ENCODE measurements around the gene CRYBA4.

Gene CRYBA4

GRCh38 chr22:26604368-26604767 is 17.4 kb upstream of the CRYBA4 start:
- Histone ChIP-seq H3K4me1 (ENCODE audit: insufficient read depth, low read length) (no peaks in the 10 kb centered on the region), H3K9ac (ENCODE audit: low read depth, low read length) (no peak overlapping the region), H3K79me2 (ENCODE audit: insufficient read depth, low read length) (no peaks in the 10 kb centered on the region), H3K4me3 (ENCODE audit: low read depth in 1 of 2, low read length in 2 of 2) (no peak overlapping the region), H3K36me3 (ENCODE audit: insufficient read depth, low read length) (no peaks in the 10 kb centered on the region), H2AFZ (ENCODE audit: low read depth, low read length) (no peak overlapping the region), H3K27me3 (ENCODE audit: insufficient read depth, low read length, poor library complexity) (no peaks in the 10 kb centered on the region), H3K27ac (ENCODE audit: low read length) (no peak overlapping the region), H3K9me3 (ENCODE audit: insufficient read depth, low read length, severe bottlenecking) (no peaks in the 10 kb centered on the region), H4K20me1 (ENCODE audit: insufficient read depth, low read length) (no peaks in the 10 kb centered on the region), H3K4me2 (ENCODE audit: insufficient read depth, low read length) (no peak overlapping the region)
- ATAC-seq (ENCODE audit: insufficient read depth, low read depth) (no peak), DNase-seq (no peak)
- TF ChIP-seq CTCF (IDR thresholded peaks at IDR 0.05; ENCODE audit: borderline replicate concordance, extremely low read depth, low read length, poor library complexity, severe bottlenecking) (no peak), EZH2 (IDR thresholded peaks at IDR 0.05; ENCODE audit: borderline replicate concordance, low read depth, low read length, severe bottlenecking) (no peak)

- H3K27ac ChIP-seq (ENCODE audit: low read length) = no peak overlapping the region
- no peak for ATAC-seq (ENCODE audit: insufficient read depth, low read depth)
- H2AFZ ChIP-seq (ENCODE audit: low read depth, low read length) = no peak overlapping the region
- TF ChIP-seq EZH2 (IDR thresholded peaks at IDR 0.05; ENCODE audit: borderline replicate concordance, low read depth, low read length, severe bottlenecking) = no peak
- TF ChIP-seq CTCF (IDR thresholded peaks at IDR 0.05; ENCODE audit: borderline replicate concordance, extremely low read depth, low read length, poor library complexity, severe bottlenecking) = no peak
- H3K27me3 ChIP-seq (ENCODE audit: insufficient read depth, low read length, poor library complexity) = no peaks in the 10 kb centered on the region
- no peak overlapping the region for H3K9ac ChIP-seq (ENCODE audit: low read depth, low read length)
- H3K36me3 ChIP-seq (ENCODE audit: insufficient read depth, low read length) = no peaks in the 10 kb centered on the region
- peaks cover 6% of the 10 kb centered on the region for H3K4me1 ChIP-seq (ENCODE audit: insufficient read depth, low read length)
- no peaks in the 10 kb centered on the region for H3K79me2 ChIP-seq (ENCODE audit: insufficient read depth, low read length)
- DNase-seq = no peak
- no peak overlapping the region for H3K4me3 ChIP-seq (ENCODE audit: low read depth in 1 of 2, low read length in 2 of 2)
- no peaks in the 10 kb centered on the region for H4K20me1 ChIP-seq (ENCODE audit: insufficient read depth, low read length)
- no peak overlapping the region for H3K4me2 ChIP-seq (ENCODE audit: insufficient read depth, low read length)
- no peaks in the 10 kb centered on the region for H3K9me3 ChIP-seq (ENCODE audit: insufficient read depth, low read length, severe bottlenecking)
Measured at GRCh38 chr22:26606611-26607010, 15.2 kb upstream of the CRYBA4 start.

DNA sequence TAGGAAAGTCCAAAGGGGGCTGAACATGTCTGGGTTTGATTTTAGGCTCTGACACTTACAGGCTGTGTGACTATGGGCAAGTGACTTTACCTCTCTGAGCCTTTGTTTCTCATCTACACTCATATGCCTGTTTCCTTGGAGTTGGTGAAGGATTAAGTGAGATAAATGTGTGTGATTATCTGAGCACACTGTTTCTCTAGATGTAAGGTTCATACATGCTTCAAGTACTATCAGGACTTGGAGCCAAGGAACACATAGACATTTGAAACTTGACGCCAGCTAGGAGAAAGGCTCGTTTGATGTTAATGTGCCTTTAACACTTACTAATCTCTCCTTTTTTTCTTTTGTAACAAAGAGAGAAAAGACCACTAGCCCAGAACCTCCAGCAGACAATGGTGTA is 13.6 kb upstream of the CRYBA4 start:
- Histone ChIP-seq H3K27ac (ENCODE audit: low read length) (no peak overlapping the region), H3K9me3 (ENCODE audit: insufficient read depth, low read length, severe bottlenecking) (no peaks in the 10 kb centered on the region), H4K20me1 (ENCODE audit: insufficient read depth, low read length) (no peaks in the 10 kb centered on the region), H2AFZ (ENCODE audit: low read depth, low read length) (no peak overlapping the region), H3K27me3 (ENCODE audit: insufficient read depth, low read length, poor library complexity) (no peaks in the 10 kb centered on the region), H3K4me1 (ENCODE audit: insufficient read depth, low read length) (peaks cover 6% of the 10 kb centered on the region), H3K4me3 (ENCODE audit: low read depth in 1 of 2, low read length in 2 of 2) (no peak overlapping the region), H3K36me3 (ENCODE audit: insufficient read depth, low read length) (no peaks in the 10 kb centered on the region), H3K4me2 (ENCODE audit: insufficient read depth, low read length) (no peak overlapping the region), H3K9ac (ENCODE audit: low read depth, low read length) (no peak overlapping the region), H3K79me2 (ENCODE audit: insufficient read depth, low read length) (no peaks in the 10 kb centered on the region)
- TF ChIP-seq EZH2 (IDR thresholded peaks at IDR 0.05; ENCODE audit: borderline replicate concordance, low read depth, low read length, severe bottlenecking) (no peak), CTCF (IDR thresholded peaks at IDR 0.05; ENCODE audit: borderline replicate concordance, extremely low read depth, low read length, poor library complexity, severe bottlenecking) (no peak)
- DNase-seq = no peak
- ATAC-seq (ENCODE audit: insufficient read depth, low read depth) = no peak

- Histone ChIP-seq H2AFZ (ENCODE audit: low read depth, low read length) (no peak overlapping the region), H3K4me3 (ENCODE audit: low read depth in 1 of 2, low read length in 2 of 2) (no peak overlapping the region), H3K27ac (ENCODE audit: low read length) (no peak overlapping the region), H3K36me3 (ENCODE audit: insufficient read depth, low read length) (no peaks in the 10 kb centered on the region), H3K4me2 (ENCODE audit: insufficient read depth, low read length) (no peak overlapping the region), H3K79me2 (ENCODE audit: insufficient read depth, low read length) (no peaks in the 10 kb centered on the region), H3K9ac (ENCODE audit: low read depth, low read length) (no peak overlapping the region), H3K4me1 (ENCODE audit: insufficient read depth, low read length) (peaks cover 6% of the 10 kb centered on the region), H3K27me3 (ENCODE audit: insufficient read depth, low read length, poor library complexity) (no peaks in the 10 kb centered on the region), H4K20me1 (ENCODE audit: insufficient read depth, low read length) (no peaks in the 10 kb centered on the region), H3K9me3 (ENCODE audit: insufficient read depth, low read length, severe bottlenecking) (no peaks in the 10 kb centered on the region)
- no peak for ATAC-seq (ENCODE audit: insufficient read depth, low read depth)
- DNase-seq = no peak
- TF ChIP-seq CTCF (IDR thresholded peaks at IDR 0.05; ENCODE audit: borderline replicate concordance, extremely low read depth, low read length, poor library complexity, severe bottlenecking) (no peak), EZH2 (IDR thresholded peaks at IDR 0.05; ENCODE audit: borderline replicate concordance, low read depth, low read length, severe bottlenecking) (no peak)
Measured at GRCh38 chr22:26609287-26609686, 12.5 kb upstream of the CRYBA4 start.

Measured in DND-41 (cell line).